ENCODE data around the gene HSPBAP1. TPM values are rescaled to one million over a fixed set of nuclear protein-coding genes. Genes with fewer than 3 reads are reported as not detected.

Gene HSPBAP1
- polyA plus RNA-seq, 1 donor (not counting 4 experiments of a cell fraction or from before 2014, with no cell fraction given): 9.5 TPM

- FAIRE-seq (no peak), DNase-seq (ENCODE audit: low read depth, low spot score) (no peak)
- Histone ChIP-seq H3K27me3 (ENCODE audit: control insufficient read depth, extremely low read depth, insufficient read depth, low read length) (no peaks in the 10 kb centered on the region), H3K9ac (ENCODE audit: control insufficient read depth, extremely low read depth, insufficient read depth, low read length) (no peak overlapping the region), H3K9me1 (ENCODE audit: control insufficient read depth, extremely low read depth, insufficient read depth, low read length) (no peaks in the 10 kb centered on the region), H3K4me2 (ENCODE audit: control insufficient read depth, extremely low read depth, insufficient read depth, low read depth, low read length) (no peak overlapping the region), H3K36me3 (ENCODE audit: control insufficient read depth in 2 of 2, extremely low read depth in 1 of 2, insufficient read depth in 2 of 2, low read length in 2 of 2) (no peaks in the 10 kb centered on the region), H2AFZ (ENCODE audit: control insufficient read depth, low read length) (no peak overlapping the region), H3K27ac (ENCODE audit: control insufficient read depth, insufficient read depth, low read length) (no peak overlapping the region), H3K9me3 (ENCODE audit: control insufficient read depth, low read depth, low read length) (no peaks in the 10 kb centered on the region), H3K79me2 (ENCODE audit: control insufficient read depth, insufficient read depth, low read length) (no peaks in the 10 kb centered on the region), H3K4me3 (ENCODE audit: control insufficient read depth in 2 of 3, extremely low read depth in 1 of 3, insufficient read depth in 2 of 3, low read depth in 1 of 3, low read length in 3 of 3) (no peak overlapping the region), H3K4me1 (ENCODE audit: control insufficient read depth, extremely low read depth, insufficient read depth, low read length) (no peaks in the 10 kb centered on the region), H4K20me1 (ENCODE audit: control insufficient read depth, extremely low read depth, insufficient read depth, low read length) (no peaks in the 10 kb centered on the region)
- dilution Hi-C loops (cut with MboI; ENCODE audit: extremely low pct_ligation_motif_present, low sequenced_read_pairs): no loop called here
- TF ChIP-seq EZH2 (IDR thresholded peaks at IDR 0.05; ENCODE audit: low read length) (no peak), CTCF (optimal IDR thresholded peaks at IDR 0.05 in 1 of 3, IDR thresholded peaks at IDR 0.05 in 1 of 3, conservative IDR thresholded peaks at IDR 0.05 in 1 of 3; ENCODE audit: extremely low read depth in 1 of 3, insufficient read depth in 2 of 3, low read length in 3 of 3) (no peak)
Measured at GRCh38 chr3:122773944-122774509, 19.6 kb downstream of the HSPBAP1 start.

GRCh38 chr3:122772827-122773226 lies 20.8 kb downstream of the HSPBAP1 start:
- H3K9me3 ChIP-seq (ENCODE audit: control insufficient read depth, low read depth, low read length): no peaks in the 10 kb centered on the region
- FAIRE-seq (no peak), DNase-seq (ENCODE audit: low read depth, low spot score) (no peak)
- no peak overlapping the region for H3K4me3 ChIP-seq (ENCODE audit: control insufficient read depth in 2 of 3, extremely low read depth in 1 of 3, insufficient read depth in 2 of 3, low read depth in 1 of 3, low read length in 3 of 3)
- no peak overlapping the region for H3K27ac ChIP-seq (ENCODE audit: control insufficient read depth, insufficient read depth, low read length)
- no peak overlapping the region for H2AFZ ChIP-seq (ENCODE audit: control insufficient read depth, low read length)
- H3K9me1 ChIP-seq (ENCODE audit: control insufficient read depth, extremely low read depth, insufficient read depth, low read length): no peaks in the 10 kb centered on the region
- no peaks in the 10 kb centered on the region for H3K36me3 ChIP-seq (ENCODE audit: control insufficient read depth in 2 of 2, extremely low read depth in 1 of 2, insufficient read depth in 2 of 2, low read length in 2 of 2)
- no peak for TF ChIP-seq CTCF (optimal IDR thresholded peaks at IDR 0.05 in 1 of 3, IDR thresholded peaks at IDR 0.05 in 1 of 3, conservative IDR thresholded peaks at IDR 0.05 in 1 of 3; ENCODE audit: extremely low read depth in 1 of 3, insufficient read depth in 2 of 3, low read length in 3 of 3)
- no peak for TF ChIP-seq EZH2 (IDR thresholded peaks at IDR 0.05; ENCODE audit: low read length)
- dilution Hi-C loops (cut with MboI; ENCODE audit: extremely low pct_ligation_motif_present, low sequenced_read_pairs): no loop called here
- H3K79me2 ChIP-seq (ENCODE audit: control insufficient read depth, insufficient read depth, low read length): no peaks in the 10 kb centered on the region
- H3K4me2 ChIP-seq (ENCODE audit: control insufficient read depth, extremely low read depth, insufficient read depth, low read depth, low read length): no peak overlapping the region
- no peaks in the 10 kb centered on the region for H3K27me3 ChIP-seq (ENCODE audit: control insufficient read depth, extremely low read depth, insufficient read depth, low read length)
- H3K4me1 ChIP-seq (ENCODE audit: control insufficient read depth, extremely low read depth, insufficient read depth, low read length): no peaks in the 10 kb centered on the region
- H4K20me1 ChIP-seq (ENCODE audit: control insufficient read depth, extremely low read depth, insufficient read depth, low read length): no peaks in the 10 kb centered on the region
- no peak overlapping the region for H3K9ac ChIP-seq (ENCODE audit: control insufficient read depth, extremely low read depth, insufficient read depth, low read length)
